ENCODE measurements around the gene PTPRG.

DNA sequence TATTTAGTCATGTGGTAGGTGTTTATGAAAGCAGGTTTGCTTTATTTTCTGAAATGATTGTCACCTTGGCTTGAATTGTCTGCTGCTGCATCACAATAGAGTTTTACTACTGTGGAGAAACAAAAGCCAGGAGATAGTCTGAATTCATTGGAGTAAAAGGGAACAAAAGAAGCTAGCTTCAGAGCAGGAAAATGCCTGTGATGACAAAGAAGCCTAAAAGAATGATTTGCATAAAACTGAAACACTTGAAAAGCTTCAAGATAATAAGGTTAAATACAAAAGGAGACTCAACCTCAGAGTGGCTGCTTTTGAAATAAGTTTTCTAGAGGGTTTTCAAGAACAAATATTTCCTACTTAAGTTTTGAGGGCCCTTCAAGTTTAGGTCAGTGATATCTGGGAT is 138.3 kb downstream of the PTPRG start:
- TF ChIP-seq POLR2A (IDR thresholded peaks at IDR 0.05) (no peak), CTCF (IDR thresholded peaks at IDR 0.05 in 4 of 5, conservative IDR thresholded peaks at IDR 0.05 in 1 of 5) (no peak)
